Left ventricle myocardium inferior (tissue), 1 donor: ENCODE data around the gene CXCR4. TPM values are rescaled to one million over a fixed set of nuclear protein-coding genes. Genes with fewer than 3 reads are reported as not detected.

Experiments used
- DNase-seq: peaks from one replicate; pipeline ENCODE4 v3.0.0-alpha.2; 2020
- H3K27ac ChIP-seq: fragments of 200-600 bp; replicated peaks from 2 replicates; pipeline ENCODE4 v1.8.0; 2021
- H3K27me3 ChIP-seq: fragments of 200-600 bp; 2 replicates; pipeline ENCODE4 v1.8.0; 2021; ENCODE audit warnings: low read depth
- H3K36me3 ChIP-seq: fragments of 200-600 bp; 2 replicates; pipeline ENCODE4 v1.8.0; 2021
- H3K4me1 ChIP-seq: fragments of 200-600 bp; 2 replicates; pipeline ENCODE4 v1.8.0; 2021
- H3K4me3 ChIP-seq: fragments of 200-600 bp; 2 replicates; pipeline ENCODE4 v1.8.0; 2021; ENCODE audit warnings: mild to moderate bottlenecking, moderate library complexity
- H3K9me3 ChIP-seq: fragments of 200-600 bp; replicated peaks from 2 replicates; pipeline ENCODE4 v1.8.0; 2021
- intact Hi-C: fragments of 100-400 bp; cut with micrococcal nuclease; formaldehyde crosslinking; loops from one replicate; pipeline ENCODE4 v1.11.0; 2022
- total RNA-seq: library from RNA; stranded (reverse); fragmentation: NEBNext Ultra II Directional; extraction: Animal tissue kit (Norgen Biotek cat#: 25700); gene quantifications from one replicate; pipeline ENCODE4 v1.2.1, GENCODE V29; 2021
- TF ChIP-seq, protein P1 (sequence below): fragments of 200-600 bp; IDR thresholded peaks from 2 replicates; pipeline ENCODE4 v1.8.0; 2021; ENCODE audit warnings: antibody characterized with exemption, mild to moderate bottlenecking, borderline replicate concordance
- donor health status: DM: no; HTN: yes; CAD: no; lungs with severe emphysema.

CXCR4 gene
- total RNA-seq, 1 donor from 2014 or later: 3.2 TPM

DNA sequence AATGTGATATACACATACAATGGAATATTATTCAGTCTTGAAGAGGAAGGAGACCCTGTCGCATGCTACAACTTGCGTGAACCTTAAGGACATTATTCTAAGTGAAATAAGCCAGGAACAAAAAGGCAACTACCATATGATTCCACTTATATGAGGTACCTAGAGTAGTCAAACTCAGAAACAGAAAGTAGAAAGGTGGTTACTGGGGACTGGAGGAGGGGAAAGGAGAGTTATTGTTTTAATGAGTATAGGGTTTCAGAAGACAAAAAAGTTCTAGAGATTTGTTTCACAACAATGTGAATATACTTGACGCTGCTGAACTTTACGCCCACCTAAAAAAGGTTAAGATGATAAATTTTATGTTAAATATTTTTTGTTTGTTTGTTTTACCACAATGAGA lies 47.0 kb downstream of the CXCR4 start:
- no peaks in the 10 kb centered on the region for H3K4me1 ChIP-seq
- DNase-seq: no peak
- H3K9me3 ChIP-seq: peaks cover 14% of the 10 kb centered on the region
- TF ChIP-seq, protein P1, sequence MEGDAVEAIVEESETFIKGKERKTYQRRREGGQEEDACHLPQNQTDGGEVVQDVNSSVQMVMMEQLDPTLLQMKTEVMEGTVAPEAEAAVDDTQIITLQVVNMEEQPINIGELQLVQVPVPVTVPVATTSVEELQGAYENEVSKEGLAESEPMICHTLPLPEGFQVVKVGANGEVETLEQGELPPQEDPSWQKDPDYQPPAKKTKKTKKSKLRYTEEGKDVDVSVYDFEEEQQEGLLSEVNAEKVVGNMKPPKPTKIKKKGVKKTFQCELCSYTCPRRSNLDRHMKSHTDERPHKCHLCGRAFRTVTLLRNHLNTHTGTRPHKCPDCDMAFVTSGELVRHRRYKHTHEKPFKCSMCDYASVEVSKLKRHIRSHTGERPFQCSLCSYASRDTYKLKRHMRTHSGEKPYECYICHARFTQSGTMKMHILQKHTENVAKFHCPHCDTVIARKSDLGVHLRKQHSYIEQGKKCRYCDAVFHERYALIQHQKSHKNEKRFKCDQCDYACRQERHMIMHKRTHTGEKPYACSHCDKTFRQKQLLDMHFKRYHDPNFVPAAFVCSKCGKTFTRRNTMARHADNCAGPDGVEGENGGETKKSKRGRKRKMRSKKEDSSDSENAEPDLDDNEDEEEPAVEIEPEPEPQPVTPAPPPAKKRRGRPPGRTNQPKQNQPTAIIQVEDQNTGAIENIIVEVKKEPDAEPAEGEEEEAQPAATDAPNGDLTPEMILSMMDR: no peak
- intact Hi-C loops: no loop called here
- peaks cover 3% of the 10 kb centered on the region for H3K27me3 ChIP-seq
- H3K27ac ChIP-seq: no peak overlapping the region
- no peak overlapping the region for H3K4me3 ChIP-seq
- no peaks in the 10 kb centered on the region for H3K36me3 ChIP-seq

DNA sequence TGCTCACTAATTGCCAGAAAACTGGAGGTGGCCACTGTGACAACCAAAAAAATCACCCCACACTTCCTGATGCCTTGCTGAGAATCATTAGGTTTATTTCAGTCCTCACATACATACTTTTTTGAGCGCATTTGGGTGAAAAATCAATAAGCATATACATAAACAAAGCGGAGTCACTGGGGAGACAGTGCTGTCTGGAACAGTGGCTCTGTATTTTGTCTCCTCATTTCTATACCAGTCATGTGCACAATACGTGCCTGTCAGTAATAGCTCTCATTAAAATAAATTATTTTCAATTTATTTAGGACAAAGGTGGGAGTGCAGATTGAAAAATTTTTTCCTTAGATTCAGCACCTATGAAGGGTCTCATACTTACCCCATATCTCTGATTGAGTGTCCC lies 48.2 kb downstream of the CXCR4 start:
- no peak overlapping the region for H3K4me3 ChIP-seq
- intact Hi-C loops: no loop called here
- H3K36me3 ChIP-seq: no peaks in the 10 kb centered on the region
- H3K27me3 ChIP-seq: peaks cover 8% of the 10 kb centered on the region
- no peaks in the 10 kb centered on the region for H3K4me1 ChIP-seq
- no peak overlapping the region for H3K27ac ChIP-seq
- peaks cover 14% of the 10 kb centered on the region for H3K9me3 ChIP-seq
- TF ChIP-seq, protein P1: no peak
- DNase-seq: no peak

DNA sequence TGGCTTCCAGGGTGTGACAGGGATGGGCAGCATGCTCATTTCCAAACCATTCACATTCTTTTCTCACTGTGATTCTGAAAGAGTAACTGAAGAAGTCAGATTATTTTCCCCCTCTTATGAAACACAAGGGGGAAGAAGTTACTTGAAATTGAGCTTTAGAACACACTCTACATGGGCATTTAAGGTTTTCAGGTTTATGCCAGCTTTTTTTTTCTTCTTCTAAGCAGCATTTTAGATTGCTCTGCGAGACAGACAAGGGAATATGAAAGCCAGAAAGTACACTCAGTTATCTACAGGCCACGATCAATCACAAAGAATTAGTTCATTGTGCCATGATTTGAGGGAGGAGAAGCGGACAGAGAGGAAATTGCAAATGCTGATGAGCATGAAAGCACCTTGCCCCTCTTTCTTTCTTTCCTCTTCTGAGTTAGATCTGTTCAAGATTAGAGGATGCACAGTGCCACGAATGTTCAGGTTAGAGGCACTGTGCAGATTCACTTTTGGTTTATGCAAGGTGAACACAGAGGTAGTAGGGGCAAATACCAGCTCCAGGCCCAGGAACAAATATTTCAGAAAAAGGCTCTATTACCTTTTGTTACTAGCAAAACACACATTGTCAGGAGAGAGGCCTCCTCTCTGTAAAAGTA lies 49.2 kb downstream of the CXCR4 start:
- no peak for DNase-seq
- no peak overlapping the region for H3K4me3 ChIP-seq
- no peaks in the 10 kb centered on the region for H3K4me1 ChIP-seq
- TF ChIP-seq, protein P1: no peak
- H3K27me3 ChIP-seq: peaks cover 8% of the 10 kb centered on the region
- intact Hi-C loops: no loop called here
- H3K9me3 ChIP-seq: peaks cover 14% of the 10 kb centered on the region
- H3K36me3 ChIP-seq: no peaks in the 10 kb centered on the region
- no peak overlapping the region for H3K27ac ChIP-seq

DNA sequence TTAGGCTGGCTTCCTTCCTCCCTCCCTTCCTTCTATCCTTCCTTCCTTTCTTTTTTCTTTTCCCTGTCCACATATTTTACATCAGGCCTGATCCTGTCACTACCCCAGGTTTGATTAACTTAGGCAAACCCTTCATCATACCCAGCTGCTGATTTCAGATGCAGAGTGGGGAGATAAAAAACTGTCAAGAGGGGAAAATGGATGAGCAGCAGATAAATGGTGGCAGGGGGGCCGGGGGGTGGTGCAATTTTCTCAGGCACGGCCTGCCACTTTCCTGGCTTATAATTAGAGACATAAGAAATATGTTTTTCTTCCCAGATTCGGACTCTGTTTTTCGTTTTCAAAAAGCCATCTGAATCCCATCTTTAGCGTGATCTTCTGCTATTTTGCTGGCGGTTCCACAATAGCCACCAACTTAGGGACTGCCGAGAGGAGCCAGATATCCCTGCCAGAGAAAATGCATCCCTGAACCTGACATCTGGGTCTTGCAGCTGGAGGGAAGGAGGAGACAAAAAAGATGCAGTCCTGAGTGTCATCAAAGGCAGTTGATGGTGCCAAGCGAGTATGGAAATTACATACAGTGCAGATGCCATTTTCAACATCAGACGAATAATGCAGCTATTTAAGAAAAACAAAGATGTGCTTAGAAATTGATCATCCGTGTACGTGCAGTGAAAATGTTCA lies 49.9 kb downstream of the CXCR4 start:
- H3K9me3 ChIP-seq: peaks cover 14% of the 10 kb centered on the region
- peaks cover 8% of the 10 kb centered on the region for H3K27me3 ChIP-seq
- no peak overlapping the region for H3K4me3 ChIP-seq
- DNase-seq: no peak
- intact Hi-C loops: no loop called here
- H3K36me3 ChIP-seq: no peaks in the 10 kb centered on the region
- no peaks in the 10 kb centered on the region for H3K4me1 ChIP-seq
- TF ChIP-seq, protein P1: no peak
- H3K27ac ChIP-seq: no peak overlapping the region

DNA sequence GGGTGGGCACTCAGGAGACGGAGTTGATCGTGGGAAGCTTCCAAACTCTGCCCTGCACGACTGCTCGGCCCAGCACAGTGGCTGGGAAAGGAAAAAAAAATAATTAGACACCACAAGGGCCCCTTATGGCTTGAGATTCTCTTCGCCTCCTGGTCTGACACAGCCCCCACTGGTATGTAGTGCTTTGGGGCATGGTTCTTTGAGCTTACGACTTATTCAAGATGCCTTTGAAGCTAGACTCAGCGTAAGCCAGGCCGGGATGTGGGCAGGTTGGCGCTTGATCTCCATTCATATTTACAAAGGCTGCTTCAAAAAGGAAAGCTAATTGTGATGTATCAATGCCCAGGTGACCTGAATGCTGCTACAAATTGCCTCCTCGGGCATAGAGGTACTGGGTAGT lies 50.5 kb downstream of the CXCR4 start:
- no peak overlapping the region for H3K27ac ChIP-seq
- H3K9me3 ChIP-seq: peaks cover 10% of the 10 kb centered on the region
- H3K36me3 ChIP-seq: no peaks in the 10 kb centered on the region
- peaks cover 8% of the 10 kb centered on the region for H3K27me3 ChIP-seq
- H3K4me1 ChIP-seq: no peaks in the 10 kb centered on the region
- H3K4me3 ChIP-seq: no peak overlapping the region
- intact Hi-C loops: no loop called here
- TF ChIP-seq, protein P1: no peak
- DNase-seq: no peak
